GM21786 (cell line): ENCODE measurements around the gene JMJD1C.
"Not testable (repeated sequence)": the region's sequence is repeated elsewhere in the genome, so short reads cannot be mapped to it uniquely, and the experiment has no call there.

Experiments
- ATAC-seq: cut with Tn5 transposase; IDR thresholded peaks from one replicate; pipeline ENCODE4 v1.9.1; 2021; ENCODE audit not compliant: unreplicated experiment

The JMJD1C gene

DNA sequence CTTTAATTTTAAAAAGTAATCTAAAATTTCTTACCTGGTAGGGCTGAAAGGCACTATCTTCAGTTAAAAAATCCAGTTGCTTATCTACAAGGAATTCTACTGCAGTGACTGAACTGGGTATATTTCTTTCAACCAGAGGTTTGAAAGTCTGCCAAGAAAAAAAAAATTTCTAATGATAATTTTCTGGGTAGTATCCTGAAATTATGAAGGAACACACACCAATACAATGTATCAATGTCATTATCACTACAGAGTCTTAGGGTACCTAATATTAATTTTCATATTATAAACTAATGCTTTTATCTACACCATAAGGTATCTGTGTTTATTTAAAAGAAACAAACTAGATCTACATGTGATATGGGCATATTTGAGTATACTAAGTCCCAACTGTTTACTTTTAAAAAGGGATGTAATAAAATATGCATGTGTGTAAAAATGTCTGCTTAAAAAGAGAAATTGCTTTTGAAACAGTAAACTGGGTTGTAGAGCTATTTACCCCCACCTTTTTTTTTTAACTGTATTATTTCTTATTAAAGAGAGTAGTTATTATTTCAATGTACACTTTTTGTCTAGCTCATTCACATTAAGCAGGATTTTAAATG lies 201.1 kb downstream of the JMJD1C start:
- ATAC-seq, result no peak

DNA sequence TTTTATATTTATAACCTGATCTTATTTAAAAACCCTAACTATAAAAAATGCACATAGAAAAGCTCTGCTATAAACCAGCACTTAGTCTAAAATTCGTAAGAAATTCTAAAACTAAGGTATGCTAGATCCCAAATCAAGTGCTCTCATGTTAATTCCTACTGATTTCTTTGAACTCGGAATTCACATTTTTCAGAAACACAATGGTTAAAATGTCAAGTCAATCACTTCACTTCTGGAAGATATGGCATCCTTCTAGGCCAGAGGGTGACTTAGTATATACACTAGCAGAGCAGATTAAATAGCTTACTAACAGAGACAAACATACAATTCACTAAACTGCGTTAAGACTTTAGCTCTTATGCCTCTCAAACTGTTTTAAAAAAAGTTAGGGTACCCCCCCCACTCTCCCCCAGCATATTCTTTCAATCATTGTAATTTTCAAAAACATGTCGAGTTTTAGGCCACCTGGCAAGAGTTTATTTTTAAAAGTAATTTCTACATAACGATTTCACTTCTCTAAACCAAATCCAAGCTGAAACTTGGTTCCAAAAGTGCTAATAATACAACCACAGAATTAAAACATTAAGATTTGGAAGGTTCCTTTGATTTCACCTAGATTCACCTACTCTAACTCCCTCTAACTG lies 203.2 kb downstream of the JMJD1C start:
- no peak for ATAC-seq

DNA sequence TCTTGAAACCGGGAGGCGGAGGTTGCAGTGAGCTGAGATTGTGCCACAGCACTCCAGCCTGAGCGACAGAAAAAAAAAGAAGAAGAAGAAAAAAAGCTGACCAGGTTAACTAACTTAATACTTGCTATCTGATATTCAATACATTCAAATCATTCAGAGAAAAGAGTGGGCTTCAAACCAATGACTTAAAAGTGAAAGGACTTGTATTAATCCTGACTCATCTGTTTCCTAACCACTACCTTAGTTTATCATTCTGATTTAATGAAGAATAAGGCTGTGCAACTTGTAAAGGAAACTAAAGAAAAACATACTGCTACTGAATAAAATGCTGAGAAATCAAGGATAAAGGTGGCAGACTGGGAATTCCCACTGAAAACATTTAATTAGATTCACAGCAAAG lies 204.3 kb downstream of the JMJD1C start:
- ATAC-seq, result no peak

DNA sequence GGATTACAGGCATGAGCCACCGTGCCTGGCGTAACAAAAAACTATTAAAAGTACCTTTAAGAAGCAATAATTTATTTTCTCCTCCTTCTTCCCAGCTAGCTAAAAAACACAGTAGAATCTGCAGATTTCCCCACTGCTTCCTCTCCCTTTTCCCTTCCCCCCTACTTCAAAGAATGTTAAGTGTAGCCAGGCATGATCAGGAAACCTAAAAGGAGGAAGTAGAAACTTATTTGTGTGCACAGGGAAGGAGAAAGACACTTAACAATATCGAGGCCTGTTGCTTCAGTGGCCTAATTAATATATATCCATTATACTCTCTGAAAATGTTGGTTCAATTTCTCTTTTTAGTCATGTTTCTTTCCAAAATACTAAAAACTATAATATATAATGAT lies 204.9 kb downstream of the JMJD1C start:
- ATAC-seq, result no peak

DNA sequence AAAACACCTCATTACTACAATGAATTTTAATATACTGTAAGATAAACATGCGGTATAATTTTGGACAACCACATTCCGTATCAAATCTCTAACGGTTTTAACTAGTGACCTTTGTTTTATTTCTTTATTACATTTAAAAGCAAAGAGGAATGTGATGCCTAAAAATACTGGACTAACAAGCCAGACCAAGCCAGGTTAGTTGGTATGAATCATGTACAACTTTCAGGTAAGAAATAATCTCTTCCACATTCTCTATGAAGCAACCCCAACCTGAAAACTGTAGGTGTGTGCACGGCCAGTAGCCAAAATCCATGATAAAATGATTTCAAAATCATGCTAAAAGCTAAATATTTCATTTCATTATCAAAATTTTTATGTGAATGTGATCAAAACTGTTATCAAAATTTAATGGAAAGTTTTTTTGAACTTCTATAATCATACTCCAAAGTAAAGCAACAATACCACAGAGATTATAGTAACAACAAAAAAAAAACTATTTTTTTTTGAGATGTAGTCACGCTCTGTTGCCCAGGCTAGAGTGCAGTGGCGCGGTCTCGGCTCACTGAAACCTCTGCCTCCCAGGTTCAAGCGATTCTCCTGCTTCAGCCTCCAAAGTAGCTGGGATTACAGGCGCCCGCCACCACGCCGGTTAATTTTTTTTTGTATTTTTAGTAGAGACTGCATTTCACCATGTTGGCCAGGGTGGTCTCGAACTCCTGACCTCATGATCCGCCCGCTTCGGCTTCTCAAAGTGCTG lies 205.5 kb downstream of the JMJD1C start:
- no peak for ATAC-seq

DNA sequence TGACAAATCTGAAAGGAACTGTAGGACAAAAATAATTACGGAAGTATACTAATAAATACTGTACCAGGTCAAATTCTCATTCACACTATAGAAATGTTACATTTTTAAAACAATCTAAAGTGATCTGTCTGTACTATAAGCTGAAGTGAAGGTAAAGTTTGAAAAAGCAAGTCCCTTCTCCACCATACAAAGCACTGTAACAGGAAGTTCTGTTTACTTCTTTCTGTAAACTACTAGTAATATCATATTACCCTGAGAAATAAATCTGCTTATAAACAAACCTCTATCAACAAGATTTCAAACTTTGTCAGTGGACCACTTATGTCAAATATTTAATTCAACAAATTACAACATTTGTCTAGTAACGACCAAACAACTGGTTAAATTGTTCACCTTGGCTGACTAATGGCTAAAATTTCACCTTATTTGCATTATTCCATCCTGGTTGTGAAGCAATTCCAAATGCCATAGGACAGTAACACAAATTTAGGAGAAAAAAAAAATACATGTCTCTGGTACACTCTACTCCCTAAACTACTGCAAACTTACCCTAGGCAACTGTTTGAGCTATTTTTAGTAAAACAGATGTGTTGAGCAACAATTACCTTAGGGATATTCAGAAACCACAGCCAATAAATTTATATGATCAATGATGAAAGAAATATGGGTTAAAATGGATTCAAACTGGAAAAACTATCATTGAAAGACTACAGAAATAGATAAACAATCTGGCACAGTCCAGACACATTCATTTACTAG lies 206.7 kb downstream of the JMJD1C start:
- no peak for ATAC-seq

DNA sequence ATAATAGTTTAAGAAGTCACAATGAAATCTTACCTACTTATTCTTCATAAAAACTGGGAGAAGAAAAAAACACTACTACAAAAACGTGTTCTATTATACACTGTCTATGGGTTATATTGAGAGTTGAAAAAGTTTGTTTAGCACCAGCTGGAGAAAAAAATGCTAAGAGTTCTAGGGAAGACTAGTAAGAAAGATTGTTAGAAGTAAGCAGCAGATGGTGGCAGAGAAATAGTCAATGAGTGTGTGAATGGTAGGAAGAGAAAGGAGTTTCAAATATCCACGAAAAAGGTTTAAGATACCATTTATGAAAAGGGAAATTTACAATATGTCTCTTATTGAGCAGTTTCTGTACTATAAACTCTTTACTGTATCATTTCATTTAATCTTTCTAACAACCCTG lies 208.0 kb downstream of the JMJD1C start:
- no peak for ATAC-seq

DNA sequence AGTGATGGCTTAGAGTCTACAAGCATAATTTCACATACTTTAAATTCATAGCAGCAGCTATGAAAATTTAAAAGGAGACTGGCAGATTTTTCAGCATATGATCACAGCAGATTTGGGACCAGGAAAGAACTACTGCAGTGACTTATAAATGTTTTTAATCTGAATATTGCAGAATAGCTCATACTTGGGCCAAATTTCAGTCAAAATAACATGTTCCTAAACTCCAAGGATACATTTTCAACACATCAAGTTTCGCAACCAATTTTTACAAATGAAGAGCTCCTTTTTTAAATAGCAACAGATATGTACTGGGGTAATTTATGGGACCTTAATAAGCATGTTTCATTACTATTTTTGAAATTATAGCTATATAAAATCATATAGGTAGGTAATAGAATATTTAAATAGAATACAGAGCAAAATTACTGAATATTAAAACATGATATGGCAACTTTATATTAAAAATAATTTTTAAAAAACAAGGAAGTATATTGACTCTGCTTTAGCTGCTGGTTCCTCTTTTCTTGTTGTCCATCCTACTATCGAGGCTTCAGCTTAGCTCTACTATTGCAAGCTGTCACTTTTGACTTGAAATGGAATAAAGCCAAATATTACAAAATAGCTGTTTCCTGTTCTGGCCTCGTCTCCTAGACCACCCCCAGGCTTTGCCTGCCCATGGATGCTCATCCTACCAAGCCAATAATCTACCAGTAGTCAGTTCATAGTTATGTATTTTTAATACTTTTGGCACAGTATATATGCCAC lies 209.6 kb downstream of the JMJD1C start:
- ATAC-seq, result no peak

DNA sequence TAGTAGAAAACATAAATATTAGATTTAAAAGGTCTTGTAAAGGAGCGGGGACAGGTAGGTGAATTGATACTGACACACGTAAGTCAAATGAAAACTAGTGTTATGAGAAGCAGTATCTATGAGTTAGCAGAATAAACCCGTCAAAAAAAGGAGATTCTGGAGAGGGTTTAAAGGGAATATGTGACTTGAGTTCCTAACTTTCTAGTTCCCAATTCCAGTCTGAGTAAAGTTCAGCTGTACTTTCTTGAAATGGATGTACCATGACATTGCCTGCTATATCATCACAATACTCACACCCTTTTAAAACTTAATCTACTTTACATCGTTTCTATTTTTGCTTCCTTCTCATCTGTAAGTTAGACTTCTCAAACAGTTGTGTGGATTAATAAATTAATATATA lies 210.5 kb downstream of the JMJD1C start:
- ATAC-seq, result no peak

DNA sequence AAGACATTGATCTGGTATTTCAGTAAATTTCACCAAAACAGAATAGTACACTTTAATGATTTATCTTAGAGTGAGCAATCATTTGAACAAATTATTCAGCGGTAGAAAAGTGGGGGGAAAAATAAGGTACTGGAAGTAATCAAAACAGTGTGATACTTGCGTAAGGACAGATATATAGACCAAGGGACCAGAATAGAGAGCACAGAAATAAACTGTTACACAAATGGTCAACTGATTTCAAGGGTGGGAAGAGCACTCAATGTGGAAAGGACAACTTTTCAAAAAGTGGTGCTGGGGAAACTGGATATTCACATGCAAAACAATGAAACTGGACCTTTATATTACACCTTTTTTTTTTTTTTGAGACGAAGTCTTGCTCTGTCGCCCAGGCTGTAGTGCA lies 212.7 kb downstream of the JMJD1C start:
- ATAC-seq, result no peak

DNA sequence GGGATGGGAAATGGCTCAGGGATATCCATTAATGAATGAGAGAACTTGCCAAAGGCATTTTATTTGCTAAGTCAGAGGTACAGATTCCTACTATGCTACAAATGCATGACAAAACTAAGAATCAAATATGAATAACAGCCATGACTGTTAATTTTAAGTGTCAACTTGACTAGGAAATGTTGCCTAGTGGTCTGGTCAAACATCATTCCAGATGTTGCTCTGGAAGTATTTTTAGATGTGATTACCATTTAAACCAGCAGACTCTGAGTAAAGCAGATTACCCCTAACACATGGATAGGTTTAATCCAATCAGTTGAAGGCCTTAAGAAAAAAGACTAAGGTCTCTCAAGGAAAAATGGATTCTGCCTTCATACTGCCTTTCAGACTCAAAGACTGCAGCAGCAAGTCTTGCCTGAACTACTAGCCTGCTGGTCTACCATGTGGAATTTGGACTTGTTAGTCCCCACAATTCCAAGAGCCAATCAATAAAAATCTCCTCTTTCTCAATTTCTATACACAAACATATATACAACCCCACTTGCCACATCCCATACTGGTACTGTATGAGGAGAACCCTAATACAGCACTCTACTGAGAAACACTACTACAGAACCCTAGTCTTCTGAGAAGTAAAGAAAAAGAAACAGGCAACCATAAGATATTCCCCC lies 213.5 kb downstream of the JMJD1C start:
- ATAC-seq, result no peak

DNA sequence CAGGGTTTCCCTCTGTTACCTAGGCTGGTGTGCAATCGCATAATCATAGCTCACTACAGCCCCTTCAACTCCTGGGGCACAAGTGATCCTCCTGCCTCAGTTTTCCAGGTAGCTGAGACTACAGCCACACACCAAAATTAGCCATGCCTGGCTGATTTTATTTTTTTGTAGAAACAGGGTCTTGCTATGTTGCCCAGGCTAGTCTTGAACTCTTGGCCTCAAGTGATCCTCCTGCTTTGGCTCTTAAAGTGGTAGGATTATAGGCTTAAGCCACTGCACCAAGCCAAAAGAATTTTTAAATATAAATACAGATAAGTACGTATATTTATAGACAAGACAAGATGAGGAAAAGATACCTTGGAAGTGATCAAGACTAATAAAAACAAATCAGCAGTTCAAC lies 215.7 kb downstream of the JMJD1C start:
- ATAC-seq, result no peak

DNA sequence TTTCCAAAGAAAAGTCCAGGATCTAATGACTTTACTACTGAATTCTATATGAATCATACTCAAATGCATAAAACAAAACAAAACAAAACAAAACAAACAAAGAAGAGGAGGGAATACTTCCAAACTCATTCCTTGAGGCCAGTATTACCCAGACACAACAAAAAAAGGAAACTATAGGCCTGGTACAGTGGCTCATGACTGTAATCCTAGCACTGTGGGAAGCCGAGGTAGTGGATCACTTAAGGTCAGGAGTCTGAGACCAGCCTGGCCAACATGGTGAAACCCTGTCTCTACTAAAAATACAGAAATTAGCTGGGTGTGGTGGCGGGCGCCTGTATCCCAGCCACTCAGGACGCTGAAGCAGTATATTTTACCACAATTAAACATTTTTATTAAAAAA lies 218.0 kb downstream of the JMJD1C start:
- no peak for ATAC-seq

DNA sequence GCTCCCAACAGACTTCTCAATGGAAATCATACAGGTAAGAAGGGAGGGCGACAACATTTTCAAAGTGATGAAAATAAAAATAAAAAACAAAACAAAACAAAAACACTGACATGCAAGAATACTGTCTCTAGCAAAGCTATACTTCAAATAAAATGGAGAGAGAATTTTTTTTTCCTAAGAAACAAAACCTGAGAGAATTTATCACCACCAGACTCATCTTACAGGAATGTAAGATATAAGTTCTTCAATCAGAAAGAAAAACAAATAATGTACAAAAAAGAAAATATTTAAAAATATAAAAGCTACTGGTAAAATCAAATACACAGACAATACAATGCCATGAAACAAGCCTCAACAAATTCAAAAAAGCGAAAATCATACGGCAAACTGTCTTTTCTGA lies 219.4 kb downstream of the JMJD1C start:
- ATAC-seq, result no peak

DNA sequence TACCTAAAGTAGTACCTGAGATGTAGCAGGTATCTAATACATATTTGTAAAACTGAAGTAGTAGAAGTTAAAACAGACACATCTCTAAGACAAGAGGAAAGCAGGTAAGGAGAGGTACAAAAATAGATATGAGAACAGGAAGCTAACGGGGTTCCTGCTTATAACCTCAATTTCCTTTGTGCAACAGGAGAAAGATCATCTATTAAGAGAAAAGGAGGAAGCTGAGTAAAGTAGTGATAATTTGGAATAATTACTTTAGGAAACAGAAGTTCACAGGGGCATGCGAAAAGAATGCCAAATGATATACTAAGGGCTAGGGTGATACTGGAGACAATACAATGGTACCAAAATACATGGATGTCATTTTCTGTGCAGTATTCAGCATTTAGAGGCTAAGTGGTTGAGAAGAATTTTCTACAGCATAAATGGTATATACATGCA lies 223.9 kb downstream of the JMJD1C start:
- no peak for ATAC-seq

DNA sequence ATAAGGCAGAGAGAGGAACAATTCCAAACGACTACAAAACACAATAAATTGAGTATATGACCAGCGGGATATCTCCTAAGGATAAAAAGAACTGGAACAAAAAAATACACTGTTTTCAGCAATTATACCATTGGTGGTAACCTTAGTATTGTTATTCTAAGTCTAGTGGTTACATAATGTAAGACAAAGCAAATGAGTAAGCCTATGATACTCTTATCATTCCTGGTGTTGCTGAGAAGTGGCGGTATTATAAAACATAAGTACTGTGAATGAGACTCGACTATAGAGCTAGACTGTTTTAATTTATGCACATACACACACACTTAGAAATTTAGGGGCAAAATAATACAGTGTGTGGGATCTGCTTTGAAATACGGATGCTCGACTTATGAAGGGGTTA lies 225.0 kb downstream of the JMJD1C start:
- ATAC-seq, result no peak

DNA sequence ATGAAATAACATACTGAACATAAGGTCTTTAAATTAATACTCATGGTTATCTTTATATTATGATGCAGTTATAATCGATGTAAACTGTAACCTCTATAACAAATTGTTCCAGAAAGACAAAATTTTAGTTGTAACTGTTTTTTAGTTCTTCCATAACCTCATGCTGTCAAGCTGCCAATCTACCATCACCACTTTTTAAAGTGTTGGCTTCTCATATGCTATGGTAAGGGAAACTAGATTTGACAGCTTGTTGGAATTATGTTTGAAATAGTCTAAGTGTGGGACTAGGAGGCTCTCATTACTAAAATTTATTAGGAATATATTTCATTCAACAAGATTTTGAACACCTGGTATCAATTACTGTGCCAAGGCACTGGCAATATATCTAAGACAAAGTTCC lies 227.3 kb downstream of the JMJD1C start:
- no peak for ATAC-seq

DNA sequence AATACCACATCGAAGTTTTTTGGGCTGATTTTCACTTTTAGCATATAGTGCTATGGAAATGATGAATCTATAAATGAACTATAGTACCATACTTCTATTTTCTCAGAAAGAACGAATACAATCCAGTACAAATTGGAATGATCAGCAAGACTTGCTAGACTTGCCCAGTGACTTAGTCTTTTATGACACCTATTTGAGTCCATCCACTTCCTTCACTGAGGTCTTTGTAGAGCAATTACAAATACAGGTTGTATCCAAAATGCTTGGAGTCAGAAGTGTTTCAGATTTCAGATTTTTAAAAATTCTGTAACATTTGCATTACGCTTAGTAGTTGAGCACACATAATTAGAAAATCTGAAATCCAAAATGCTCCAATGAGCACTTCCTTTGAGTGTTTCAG lies 228.4 kb downstream of the JMJD1C start:
- ATAC-seq, result no peak

DNA sequence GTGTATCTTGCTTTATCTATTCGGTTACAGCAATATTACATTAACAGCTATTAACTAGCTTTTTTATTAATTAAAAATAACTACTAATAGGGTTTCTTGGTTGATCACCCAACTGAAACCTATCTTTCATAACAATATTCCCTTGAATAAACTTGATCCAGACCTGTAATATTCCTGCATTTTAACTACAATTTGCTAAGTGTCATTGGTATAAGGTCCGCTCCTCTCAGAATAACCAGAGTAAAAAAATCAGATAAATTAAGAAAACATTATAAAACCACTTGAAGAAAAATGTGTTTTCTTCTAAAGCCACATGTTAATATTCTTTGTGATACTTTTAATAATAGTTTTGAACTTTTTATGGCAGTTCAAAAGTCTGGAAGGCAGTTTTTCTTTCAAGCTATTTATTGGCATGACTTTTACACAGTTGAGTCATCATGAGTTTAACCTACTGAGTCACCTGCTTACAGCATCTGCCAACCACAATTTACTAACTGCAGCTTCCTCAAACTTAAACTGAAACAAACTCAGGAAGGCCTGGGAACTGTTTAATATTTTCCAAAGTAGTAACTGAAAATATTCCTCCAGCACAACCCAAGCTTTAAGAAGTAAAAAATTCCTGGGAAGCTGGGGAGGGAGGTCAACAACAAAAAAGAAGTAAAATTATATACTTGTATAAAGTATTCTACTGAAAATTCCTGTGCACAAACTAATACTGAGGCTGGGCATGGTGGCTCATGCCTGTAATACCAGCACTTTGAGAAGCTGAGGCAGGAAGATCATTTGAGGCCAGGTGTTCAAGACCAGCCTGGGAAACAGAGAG lies 229.5 kb downstream of the JMJD1C start:
- peak; percentile 96 for ATAC-seq

DNA sequence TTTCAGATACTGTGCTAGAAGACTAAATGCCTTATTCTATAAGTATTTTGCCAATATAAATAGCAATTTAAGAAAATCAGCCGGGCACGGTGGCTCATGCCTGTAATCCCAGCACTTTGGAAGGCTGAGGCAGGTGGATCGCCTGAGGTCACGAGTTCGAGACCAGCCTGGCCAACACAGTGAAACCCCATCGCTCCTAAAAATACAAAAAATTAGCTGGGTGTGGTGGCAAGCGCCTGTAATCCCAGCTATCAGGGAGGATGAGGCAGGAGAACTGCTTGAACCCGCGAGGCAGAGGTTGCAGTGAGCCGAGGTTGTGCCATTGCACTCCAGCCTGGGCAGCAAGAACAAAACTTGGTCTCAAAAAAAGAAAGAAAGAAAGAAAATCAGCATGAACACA lies 230.6 kb downstream of the JMJD1C start:
- ATAC-seq, result not testable (repeated sequence)
